MCF 10A (cell line): Measurements from ENCODE around the gene ASCC3. TPM values are rescaled to one million over a fixed set of nuclear protein-coding genes. Genes with fewer than 3 reads are reported as not detected.

Source experiments
- BruUV-seq: library from RNA; stranded (reverse); fragments of 400-500 nt; replicated peaks from 2 replicates; lab custom pipeline; 2021; lab: Mats Ljungman, UMichigan
- CTCF ChIA-PET: fragments of 300-600 bp; sonication (Branson Sonifier 250); formaldehyde crosslinking; extraction: SDS; loops from one replicate; lab custom pipeline; 2021; ENCODE audit warnings: antibody characterized with exemption, inconsistent platforms; lab: Yijun Ruan, JAX
- POLR2A ChIA-PET: fragments of 300-600, 350-650 bp; sonication (Branson Sonifier 250); formaldehyde crosslinking; extraction: SDS; loops from one replicate; lab custom pipeline; 2020; ENCODE audit warnings: antibody characterized with exemption, inconsistent platforms; lab: Yijun Ruan, JAX
- DNase-seq: peaks from one replicate; pipeline ENCODE4 v3.0.0-alpha.2; 2018; ENCODE audit not compliant: unreplicated experiment
- H3K27ac Mint-ChIP-seq: one replicate; pipeline ENCODE4 v1.8.0; 2022; ENCODE audit warnings: mild to moderate bottlenecking, low read depth, mixed read lengths; ENCODE audit not compliant: unreplicated experiment
- H3K27me3 Mint-ChIP-seq: one replicate; pipeline ENCODE4 v1.8.0; 2022; ENCODE audit warnings: mixed read lengths; ENCODE audit not compliant: insufficient read depth, unreplicated experiment
- H3K36me3 Mint-ChIP-seq: one replicate; pipeline ENCODE4 v1.8.0; 2022; ENCODE audit warnings: mild to moderate bottlenecking, moderate library complexity, mixed read lengths; ENCODE audit not compliant: insufficient read depth, unreplicated experiment
- H3K4me1 Mint-ChIP-seq: one replicate; pipeline ENCODE4 v1.8.0; 2022; ENCODE audit warnings: mixed read lengths; ENCODE audit not compliant: insufficient read depth, unreplicated experiment
- H3K4me3 Mint-ChIP-seq: one replicate; pipeline ENCODE4 v1.8.0; 2022; ENCODE audit warnings: mild to moderate bottlenecking, moderate library complexity, mixed read lengths; ENCODE audit not compliant: unreplicated experiment
- H3K9me3 Mint-ChIP-seq: one replicate; pipeline ENCODE4 v1.8.0; 2022; ENCODE audit warnings: mixed read lengths; ENCODE audit not compliant: unreplicated experiment
- intact Hi-C: fragments of 100-400 bp; cut with micrococcal nuclease; formaldehyde crosslinking; loops from 2 replicates; pipeline ENCODE4 v1.14.1; 2022
- total RNA-seq: library from RNA; stranded (reverse); gene quantifications from 2 replicates; pipeline ENCODE4 v1.2.3, GENCODE V29; 2022
- TF ChIP-seq, protein P1 (sequence below): fragments of 200-600 bp; IDR thresholded peaks from one replicate; pipeline ENCODE4 v1.8.0; 2022; ENCODE audit warnings: antibody characterized with exemption, mild to moderate bottlenecking; ENCODE audit not compliant: unreplicated experiment

ASCC3 gene
- total RNA-seq, 1 experiment from 2014 or later = 85.0 TPM

DNA sequence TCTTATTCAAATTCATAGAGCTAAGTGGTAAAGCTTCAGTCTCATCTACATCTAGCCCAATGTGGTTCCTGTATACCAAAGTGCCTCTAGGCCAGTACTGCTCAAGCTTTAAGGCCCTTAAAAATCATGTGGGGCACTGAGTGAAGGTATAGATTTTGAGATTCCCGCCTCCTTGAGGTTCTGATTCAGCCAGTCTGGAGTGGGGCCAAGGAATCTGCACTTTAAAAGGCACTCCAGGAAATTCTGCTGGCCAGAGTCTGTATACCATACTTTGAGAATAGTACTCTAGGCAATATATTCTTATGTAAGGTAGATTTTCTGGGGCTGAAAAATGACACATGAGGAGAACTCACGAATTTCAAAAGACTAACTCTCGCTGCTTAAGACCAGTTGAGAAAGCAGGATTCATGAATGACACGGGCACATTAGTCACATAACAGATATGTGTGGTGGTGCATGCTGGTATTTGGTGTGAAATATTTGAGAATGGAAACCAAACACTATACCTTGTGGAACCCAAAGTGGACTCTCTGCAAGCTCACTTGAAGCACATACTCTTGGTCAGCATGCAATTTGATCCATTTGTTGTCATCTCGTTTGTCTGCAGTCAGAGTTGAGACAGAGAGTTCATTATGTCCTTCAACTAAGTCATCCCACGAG is 368.8 kb downstream of the ASCC3 start:
- BruUV-seq = no TSS peak
- Mint-ChIP-seq H3K27me3 (no peaks in the 10 kb centered on the region), H3K9me3 (no peaks in the 10 kb centered on the region), H3K4me3 (no peak overlapping the region), H3K4me1 (peaks cover 8% of the 10 kb centered on the region), H3K36me3 (peaks cover 31% of the 10 kb centered on the region), H3K27ac (peak overlapping the region; percentile 67)
- TF ChIP-seq, protein P1, sequence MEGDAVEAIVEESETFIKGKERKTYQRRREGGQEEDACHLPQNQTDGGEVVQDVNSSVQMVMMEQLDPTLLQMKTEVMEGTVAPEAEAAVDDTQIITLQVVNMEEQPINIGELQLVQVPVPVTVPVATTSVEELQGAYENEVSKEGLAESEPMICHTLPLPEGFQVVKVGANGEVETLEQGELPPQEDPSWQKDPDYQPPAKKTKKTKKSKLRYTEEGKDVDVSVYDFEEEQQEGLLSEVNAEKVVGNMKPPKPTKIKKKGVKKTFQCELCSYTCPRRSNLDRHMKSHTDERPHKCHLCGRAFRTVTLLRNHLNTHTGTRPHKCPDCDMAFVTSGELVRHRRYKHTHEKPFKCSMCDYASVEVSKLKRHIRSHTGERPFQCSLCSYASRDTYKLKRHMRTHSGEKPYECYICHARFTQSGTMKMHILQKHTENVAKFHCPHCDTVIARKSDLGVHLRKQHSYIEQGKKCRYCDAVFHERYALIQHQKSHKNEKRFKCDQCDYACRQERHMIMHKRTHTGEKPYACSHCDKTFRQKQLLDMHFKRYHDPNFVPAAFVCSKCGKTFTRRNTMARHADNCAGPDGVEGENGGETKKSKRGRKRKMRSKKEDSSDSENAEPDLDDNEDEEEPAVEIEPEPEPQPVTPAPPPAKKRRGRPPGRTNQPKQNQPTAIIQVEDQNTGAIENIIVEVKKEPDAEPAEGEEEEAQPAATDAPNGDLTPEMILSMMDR = no peak
- peak; percentile 69 for DNase-seq
- intact Hi-C loops = no loop called here
- POLR2A ChIA-PET = no interaction called here
- CTCF ChIA-PET = interaction anchor here (0.7 to 1.2 kb wide), 3 partner anchors 34 to 666 kb away, joined by 3 read pairs; no protein-coding TSS in a partner anchor

DNA sequence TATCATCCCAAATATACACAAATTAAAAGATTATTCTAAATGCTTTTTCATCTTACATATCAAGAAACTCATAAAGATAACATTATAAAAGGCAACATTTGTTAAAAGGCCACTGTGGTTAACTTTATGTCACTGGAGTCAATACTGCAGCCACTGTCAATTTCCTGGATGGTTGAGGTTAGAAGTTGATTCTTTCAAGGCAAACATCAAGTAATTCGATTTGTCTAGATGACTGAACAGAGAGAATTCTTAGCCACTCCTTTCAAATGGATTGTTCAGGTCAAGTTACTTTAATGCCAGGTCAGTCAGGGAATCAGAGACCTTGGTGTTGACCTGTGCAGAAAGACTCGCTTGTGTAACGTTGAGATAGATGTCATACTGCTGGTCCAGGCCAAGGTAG is 372.0 kb downstream of the ASCC3 start:
- Mint-ChIP-seq H3K9me3 (no peaks in the 10 kb centered on the region), H3K27ac (no peak overlapping the region), H3K36me3 (peaks cover 31% of the 10 kb centered on the region), H3K27me3 (no peaks in the 10 kb centered on the region), H3K4me1 (peaks cover 8% of the 10 kb centered on the region), H3K4me3 (no peak overlapping the region)
- ChIA-PET CTCF (no interaction called here), POLR2A (no interaction called here)
- intact Hi-C loops = no loop called here
- TF ChIP-seq, protein P1 = no peak
- no peak for DNase-seq
- BruUV-seq = TSS peak; percentile 12

DNA sequence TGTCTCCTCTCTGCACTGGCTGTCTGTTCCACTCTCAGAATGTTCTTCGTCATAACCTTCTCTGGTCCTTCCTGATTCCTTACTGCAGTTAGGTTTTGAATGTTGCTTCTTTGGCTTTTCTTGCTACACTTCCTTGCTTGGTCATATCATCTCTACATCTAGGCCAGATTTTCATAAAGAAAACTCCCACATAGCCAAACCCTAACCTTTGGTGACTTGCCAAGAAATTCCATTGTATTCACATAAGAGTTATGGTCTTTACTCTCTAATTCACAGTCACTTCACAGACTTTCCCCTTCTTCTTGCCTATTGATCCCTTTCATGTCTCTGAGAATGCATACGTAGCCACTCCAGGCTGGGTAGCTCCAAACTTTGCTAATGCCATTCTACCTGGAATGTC is 374.5 kb downstream of the ASCC3 start:
- no peaks in the 10 kb centered on the region for H3K9me3 Mint-ChIP-seq
- no peaks in the 10 kb centered on the region for H3K4me1 Mint-ChIP-seq
- no peak for DNase-seq
- TF ChIP-seq, protein P1 = no peak
- intact Hi-C loops = no loop called here
- no peak overlapping the region for H3K4me3 Mint-ChIP-seq
- H3K36me3 Mint-ChIP-seq = peaks cover 17% of the 10 kb centered on the region
- no peaks in the 10 kb centered on the region for H3K27me3 Mint-ChIP-seq
- H3K27ac Mint-ChIP-seq = no peak overlapping the region
- BruUV-seq = no TSS peak
- ChIA-PET CTCF (interaction anchor here (0.7 kb wide), 1 partner anchor 114 kb away, joined by 3 read pairs; no protein-coding TSS in a partner anchor), POLR2A (no interaction called here)

DNA sequence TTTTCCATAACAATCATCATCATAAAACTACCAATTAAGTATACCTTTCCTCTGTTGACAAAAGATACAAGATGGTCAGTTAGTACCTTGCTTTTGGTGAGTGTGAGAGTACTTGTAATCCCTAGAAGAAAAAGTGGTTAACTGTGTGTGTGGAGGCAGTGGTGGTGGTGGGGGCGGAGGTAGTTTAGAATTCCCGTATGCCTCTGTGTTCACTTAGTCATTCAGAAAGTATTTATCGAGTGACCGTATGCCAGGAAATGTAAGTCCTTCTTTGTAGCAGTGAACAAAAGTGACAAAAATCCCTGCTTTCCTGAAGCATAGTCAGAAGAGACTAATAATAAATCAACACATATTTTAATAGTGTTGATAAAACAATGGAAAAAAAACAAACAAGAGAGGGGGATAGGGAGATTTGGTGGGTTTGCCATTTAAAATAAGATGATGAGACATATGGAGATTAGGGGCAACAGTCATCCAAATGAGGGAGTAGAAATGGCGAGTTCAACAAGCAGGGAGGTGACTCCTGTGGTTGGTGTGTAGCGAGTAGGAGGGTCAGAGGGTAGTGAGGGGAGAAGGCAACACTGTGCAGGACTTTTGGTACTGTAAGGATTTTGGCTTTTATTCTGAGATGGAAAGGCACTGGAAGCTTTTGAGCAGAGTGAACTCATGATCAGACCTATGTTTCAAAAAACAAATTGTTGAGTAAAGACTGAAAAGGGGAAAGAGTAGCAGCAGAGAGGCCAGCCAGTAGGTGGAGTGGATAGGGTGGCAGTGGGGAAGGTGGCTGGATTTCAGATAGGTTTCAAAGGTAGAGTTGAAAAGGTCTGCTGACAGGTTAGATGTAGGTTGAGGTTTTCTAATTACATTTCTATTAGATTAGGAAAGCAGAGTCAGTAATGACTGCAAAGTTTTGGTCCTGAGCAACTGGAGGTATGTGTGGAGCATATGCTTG is 376.1 kb downstream of the ASCC3 start:
- Mint-ChIP-seq H3K27me3 (no peaks in the 10 kb centered on the region), H3K9me3 (peaks cover 4% of the 10 kb centered on the region), H3K4me1 (no peaks in the 10 kb centered on the region), H3K4me3 (no peak overlapping the region), H3K27ac (no peak overlapping the region), H3K36me3 (peaks cover 7% of the 10 kb centered on the region)
- ChIA-PET CTCF (interaction anchor here (1.4 kb wide), 1 partner anchor 25 kb away, joined by 4 read pairs; no protein-coding TSS in a partner anchor), POLR2A (interaction anchor here (2.4 kb wide), 1 partner anchor 11 kb away, joined by 10 read pairs; no protein-coding TSS in a partner anchor)
- TF ChIP-seq, protein P1 = no peak
- no TSS peak for BruUV-seq
- DNase-seq = peak; percentile 71
- intact Hi-C loops = no loop called here
